ENCODE results near the gene NOMO2.
"Not testable (repeated sequence)": the region's sequence is repeated elsewhere in the genome, so short reads cannot be mapped to it uniquely, and the experiment has no call there.

- not testable (repeated sequence) for TF ChIP-seq CTCF, POLR2A (IDR thresholded peaks at IDR 0.05)
Measured at GRCh38 chr16:18497032-18497431, 64.9 kb downstream of the NOMO2 start.

Data from heart left ventricle (tissue), 13 donors.